Measurements from ENCODE around the gene DENND1A. TPM values are rescaled to one million over a fixed set of nuclear protein-coding genes. Genes with fewer than 3 reads are reported as not detected.

Gene DENND1A
- total RNA-seq, 2 experiments from 2014 or later: 13.9 to 20.3 TPM

- H3K36me3 Mint-ChIP-seq: peaks cover 3% of the 10 kb centered on the region
- no peaks in the 10 kb centered on the region for H3K9me3 Mint-ChIP-seq
- no peak for ATAC-seq (ENCODE audit: low read depth)
- POLR2A ChIA-PET: no interaction called here
- H3K27me3 Mint-ChIP-seq: no peaks in the 10 kb centered on the region
- no peak overlapping the region for H3K27ac Mint-ChIP-seq
- no peak overlapping the region for H3K4me3 Mint-ChIP-seq
- H3K4me1 Mint-ChIP-seq: peaks cover 12% of the 10 kb centered on the region
- DNase-seq: no peak
Observed at GRCh38 chr9:123792501-123792900, 137.4 kb downstream of the DENND1A start.

- H3K36me3 Mint-ChIP-seq: peaks cover 7% of the 10 kb centered on the region
- DNase-seq (no peak), ATAC-seq (ENCODE audit: low read depth) (no peak)
- no peak overlapping the region for H3K27ac Mint-ChIP-seq
- H3K9me3 Mint-ChIP-seq: no peaks in the 10 kb centered on the region
- H3K27me3 Mint-ChIP-seq: no peaks in the 10 kb centered on the region
- POLR2A ChIA-PET: no interaction called here
- no peaks in the 10 kb centered on the region for H3K4me1 Mint-ChIP-seq
- H3K4me3 Mint-ChIP-seq: no peak overlapping the region
Observed at GRCh38 chr9:123789554-123790292, 140.2 kb downstream of the DENND1A start.

- Mint-ChIP-seq H3K9me3 (no peaks in the 10 kb centered on the region), H3K27me3 (no peaks in the 10 kb centered on the region), H3K4me1 (no peaks in the 10 kb centered on the region), H3K27ac (no peak overlapping the region), H3K36me3 (peaks cover 12% of the 10 kb centered on the region), H3K4me3 (no peak overlapping the region)
- DNase-seq (no peak), ATAC-seq (ENCODE audit: low read depth) (no peak)
- POLR2A ChIA-PET: no interaction called here
Observed at GRCh38 chr9:123787416-123787815, 142.5 kb downstream of the DENND1A start.

GRCh38 chr9:123784518-123784917, 145.4 kb downstream of the DENND1A start:
- Mint-ChIP-seq H3K9me3 (no peaks in the 10 kb centered on the region), H3K36me3 (peaks cover 10% of the 10 kb centered on the region), H3K4me1 (no peaks in the 10 kb centered on the region), H3K27me3 (no peaks in the 10 kb centered on the region), H3K4me3 (no peak overlapping the region), H3K27ac (no peak overlapping the region)
- POLR2A ChIA-PET: no interaction called here
- DNase-seq: no peak
- no peak for ATAC-seq (ENCODE audit: low read depth)

- H3K27ac Mint-ChIP-seq: no peak overlapping the region
- H3K27me3 Mint-ChIP-seq: no peaks in the 10 kb centered on the region
- no peak for ATAC-seq (ENCODE audit: low read depth)
Observed at GRCh38 chr9:123778232-123778902, 151.6 kb downstream of the DENND1A start.

GRCh38 chr9:123776708-123777537, 153.0 kb downstream of the DENND1A start:
- POLR2A ChIA-PET: no interaction called here
- Mint-ChIP-seq H3K9me3 (no peaks in the 10 kb centered on the region), H3K27ac (no peak overlapping the region), H3K27me3 (peaks cover under 1% of the 10 kb centered on the region), H3K4me1 (peaks cover 7% of the 10 kb centered on the region), H3K36me3 (peaks cover 2% of the 10 kb centered on the region), H3K4me3 (no peak overlapping the region)
- DNase-seq (no peak), ATAC-seq (ENCODE audit: low read depth) (no peak)

More at GRCh38 chr9:123778232-123778902, 151.6 kb downstream of the DENND1A start:
- POLR2A ChIA-PET: no interaction called here
- H3K4me1 Mint-ChIP-seq: peaks cover 7% of the 10 kb centered on the region
- no peak for DNase-seq
- no peaks in the 10 kb centered on the region for H3K36me3 Mint-ChIP-seq
- H3K9me3 Mint-ChIP-seq: no peaks in the 10 kb centered on the region
- H3K4me3 Mint-ChIP-seq: no peak overlapping the region

GRCh38 chr9:123775289-123776284, 154.3 kb downstream of the DENND1A start:
- no peak for DNase-seq

GRCh38 chr9:123773783-123774182, 156.1 kb downstream of the DENND1A start:
- H3K9me3 Mint-ChIP-seq: no peaks in the 10 kb centered on the region
- POLR2A ChIA-PET: no interaction called here
- DNase-seq (no peak), ATAC-seq (ENCODE audit: low read depth) (no peak)
- H3K27ac Mint-ChIP-seq: no peak overlapping the region
- no peak overlapping the region for H3K4me3 Mint-ChIP-seq
- peaks cover 2% of the 10 kb centered on the region for H3K27me3 Mint-ChIP-seq
- peaks cover 2% of the 10 kb centered on the region for H3K36me3 Mint-ChIP-seq
- H3K4me1 Mint-ChIP-seq: peaks cover 10% of the 10 kb centered on the region

More at GRCh38 chr9:123775289-123776284, 154.3 kb downstream of the DENND1A start:
- no peak overlapping the region for H3K4me3 Mint-ChIP-seq
- H3K27me3 Mint-ChIP-seq: peaks cover 2% of the 10 kb centered on the region
- no peak overlapping the region for H3K27ac Mint-ChIP-seq
- H3K36me3 Mint-ChIP-seq: peaks cover 2% of the 10 kb centered on the region
- POLR2A ChIA-PET: no interaction called here
- no peak for ATAC-seq (ENCODE audit: low read depth)
- peaks cover 7% of the 10 kb centered on the region for H3K4me1 Mint-ChIP-seq
- no peaks in the 10 kb centered on the region for H3K9me3 Mint-ChIP-seq

GRCh38 chr9:123772967-123773366, 157.0 kb downstream of the DENND1A start:
- peaks cover 2% of the 10 kb centered on the region for H3K27me3 Mint-ChIP-seq
- no peak for DNase-seq

GRCh38 chr9:123772374-123772773, 157.6 kb downstream of the DENND1A start:
- no peak for DNase-seq
- POLR2A ChIA-PET: no interaction called here
- ATAC-seq (ENCODE audit: low read depth): no peak
- H3K36me3 Mint-ChIP-seq: peaks cover 2% of the 10 kb centered on the region
- peaks cover 2% of the 10 kb centered on the region for H3K27me3 Mint-ChIP-seq
- H3K9me3 Mint-ChIP-seq: no peaks in the 10 kb centered on the region
- no peak overlapping the region for H3K4me3 Mint-ChIP-seq
- H3K27ac Mint-ChIP-seq: no peak overlapping the region
- peaks cover 10% of the 10 kb centered on the region for H3K4me1 Mint-ChIP-seq

More at GRCh38 chr9:123772967-123773366, 157.0 kb downstream of the DENND1A start:
- H3K36me3 Mint-ChIP-seq: peaks cover 2% of the 10 kb centered on the region
- H3K4me1 Mint-ChIP-seq: peaks cover 10% of the 10 kb centered on the region
- no peak overlapping the region for H3K27ac Mint-ChIP-seq
- H3K9me3 Mint-ChIP-seq: no peaks in the 10 kb centered on the region
- no peak for ATAC-seq (ENCODE audit: low read depth)
- POLR2A ChIA-PET: no interaction called here
- H3K4me3 Mint-ChIP-seq: no peak overlapping the region

- Mint-ChIP-seq H3K4me3 (no peak overlapping the region), H3K4me1 (peaks cover 10% of the 10 kb centered on the region), H3K36me3 (peaks cover 2% of the 10 kb centered on the region), H3K27me3 (peaks cover 2% of the 10 kb centered on the region), H3K9me3 (no peaks in the 10 kb centered on the region), H3K27ac (no peak overlapping the region)
- no peak for ATAC-seq (ENCODE audit: low read depth)
- POLR2A ChIA-PET: no interaction called here
- DNase-seq: no peak
Observed at GRCh38 chr9:123771690-123772089, 158.2 kb downstream of the DENND1A start.

- DNase-seq (no peak), ATAC-seq (ENCODE audit: low read depth) (no peak)
- Mint-ChIP-seq H3K27me3 (peaks cover 2% of the 10 kb centered on the region), H3K4me1 (peaks cover 3% of the 10 kb centered on the region), H3K36me3 (peaks cover 2% of the 10 kb centered on the region), H3K9me3 (no peaks in the 10 kb centered on the region), H3K4me3 (no peak overlapping the region), H3K27ac (no peak overlapping the region)
- POLR2A ChIA-PET: no interaction called here
Observed at GRCh38 chr9:123769719-123770118, 160.2 kb downstream of the DENND1A start.
